T47D (cell line): ENCODE results near the gene MAML2.
"Not testable (repeated sequence)": the region's sequence is repeated elsewhere in the genome, so short reads cannot be mapped to it uniquely, and the experiment has no call there.

Source experiments
- DNase-seq, 2 experiments: peaks; one replicate each; pipeline versions ENCODE4 v3.0.0 to v3.0.0-alpha.2; 2011 to 2012; ENCODE audit warnings: low read depth in 1 of 2, low spot score in 1 of 2
- JUND ChIP-seq: IDR thresholded peaks from 2 replicates; pipeline ENCODE4 v1.6.1; 2012; ENCODE audit warnings: low read depth
- in situ Hi-C: cut with HindIII; loops from 2 replicates; pipeline ENCODE4 v1.10.0; 2016; ENCODE audit warnings: low sequenced_read_pairs, low pct_unique_long_range_greater_than_20kb

The MAML2 gene

DNA sequence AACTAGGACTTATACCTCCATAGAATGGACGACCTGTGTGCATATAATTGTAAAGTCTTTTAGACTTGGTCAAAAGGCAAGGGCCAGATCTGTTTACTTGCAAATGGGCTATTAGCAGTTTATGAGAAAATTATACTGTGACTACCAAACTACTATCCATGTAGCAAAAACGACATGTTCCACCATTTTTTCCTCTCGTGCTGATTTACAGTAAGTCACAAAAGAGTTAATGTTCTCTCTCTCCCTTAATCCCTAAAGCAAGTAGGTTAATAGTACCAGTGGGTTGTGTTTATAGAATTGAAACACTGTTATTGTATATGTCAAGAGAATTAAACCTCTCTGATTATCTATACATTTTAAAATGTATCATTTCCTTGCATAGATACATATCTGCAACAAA, 147.3 kb downstream of the MAML2 start:
- in situ Hi-C loops, result no loop called here
- no peak for DNase-seq

GRCh38 chr11:96194581-96195374, 148.2 kb downstream of the MAML2 start:
- in situ Hi-C loops, result no loop called here
- no peak for TF ChIP-seq JUND
- no peak for DNase-seq

More for the DNA sequence above, 147.3 kb downstream of the MAML2 start:
- TF ChIP-seq JUND, result no peak

GRCh38 chr11:96193745-96194443, 149.1 kb downstream of the MAML2 start:
- no peak for TF ChIP-seq JUND
- in situ Hi-C loops, result no loop called here
- DNase-seq, result no peak

GRCh38 chr11:96191752-96192151, 151.2 kb downstream of the MAML2 start:
- TF ChIP-seq JUND, result no peak
- no peak for DNase-seq
- in situ Hi-C loops, result no loop called here

DNA sequence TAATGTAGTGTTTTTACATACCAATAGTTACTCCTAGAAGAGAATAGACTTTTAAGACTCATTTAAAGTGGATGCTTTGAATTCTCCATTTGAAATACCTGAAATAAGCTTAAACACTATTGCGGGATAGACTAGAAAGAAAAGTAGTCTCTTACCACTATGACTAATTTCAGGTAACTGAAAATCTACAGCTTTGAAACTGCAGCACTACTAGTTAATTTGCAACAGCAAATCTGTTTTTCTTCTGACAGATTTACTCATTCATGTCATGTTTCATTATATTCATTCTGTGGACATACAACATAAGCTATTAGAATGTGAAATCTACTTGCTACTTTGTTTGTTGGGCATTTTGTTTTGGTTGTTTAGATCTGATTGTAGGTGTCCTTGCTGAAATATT, 153.6 kb downstream of the MAML2 start:
- in situ Hi-C loops, result no loop called here
- TF ChIP-seq JUND, result no peak
- no peak for DNase-seq

DNA sequence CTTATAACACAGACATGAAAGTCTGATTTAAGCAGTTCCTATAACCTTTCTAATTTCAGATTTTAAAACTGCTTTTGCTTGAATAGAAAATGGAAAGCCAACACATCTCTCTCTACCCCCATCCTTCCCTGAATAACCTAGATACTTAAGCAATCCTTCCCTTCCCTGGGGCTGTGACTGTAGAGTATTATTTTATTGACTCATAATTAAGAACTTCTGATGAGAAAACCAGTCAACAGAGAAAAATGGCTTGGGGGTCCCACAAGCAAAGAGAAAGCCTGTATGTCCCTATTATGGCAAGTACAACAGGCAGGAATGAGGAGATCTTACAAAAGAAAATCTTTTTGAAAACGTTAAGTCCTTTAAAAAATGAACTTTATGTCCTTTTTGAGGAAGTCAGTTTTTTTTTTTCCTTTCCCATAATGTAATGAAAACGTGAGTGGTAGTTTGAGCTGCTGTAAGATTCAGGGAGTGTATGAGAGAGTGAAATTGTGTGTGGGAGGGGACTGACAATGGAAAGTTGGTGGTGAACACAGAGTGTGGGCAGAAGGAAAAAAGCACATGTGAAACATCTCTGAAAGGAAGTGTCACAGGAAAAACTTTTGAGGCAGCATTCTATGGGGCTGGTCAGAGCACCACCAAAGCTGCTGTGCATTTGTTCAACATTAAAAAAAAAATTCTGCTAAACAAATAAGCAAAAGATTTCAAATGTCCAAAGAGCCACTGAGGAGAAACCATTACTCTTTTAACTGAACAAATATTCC, 154.6 kb downstream of the MAML2 start:
- in situ Hi-C loops, result no loop called here
- no peak for DNase-seq

DNA sequence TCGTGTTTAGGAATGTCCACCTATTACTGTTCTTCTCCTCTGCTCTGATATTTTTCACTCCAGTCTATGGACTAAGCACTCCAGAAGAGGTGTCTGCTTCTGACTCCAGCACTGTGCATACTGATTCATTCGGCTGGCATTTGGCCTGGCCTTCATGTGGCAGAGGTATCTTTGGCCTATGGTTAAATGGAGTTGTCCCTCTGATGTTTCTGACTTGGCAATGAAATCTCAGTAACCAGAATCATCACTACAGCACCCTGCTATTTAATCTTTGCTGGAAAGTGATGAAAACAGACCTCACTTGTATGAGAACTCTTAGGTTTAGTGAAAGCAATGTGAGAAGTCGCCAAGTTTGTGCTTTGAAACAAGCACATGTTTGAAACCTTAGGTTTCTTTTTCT, 155.2 kb downstream of the MAML2 start:
- no peak for TF ChIP-seq JUND
- in situ Hi-C loops, result no loop called here
- no peak for DNase-seq

More for the DNA sequence above, 154.6 kb downstream of the MAML2 start:
- TF ChIP-seq JUND, result no peak

- in situ Hi-C loops, result no loop called here
- DNase-seq, result no peak
These were observed 156.2 kb downstream of the MAML2 start for GRCh38 chr11:96186806-96187205.

GRCh38 chr11:96185220-96185768, 157.7 kb downstream of the MAML2 start:
- no peak for DNase-seq
- in situ Hi-C loops, result no loop called here
- TF ChIP-seq JUND, result no peak

More at GRCh38 chr11:96186806-96187205, 156.2 kb downstream of the MAML2 start:
- TF ChIP-seq JUND, result no peak

DNA sequence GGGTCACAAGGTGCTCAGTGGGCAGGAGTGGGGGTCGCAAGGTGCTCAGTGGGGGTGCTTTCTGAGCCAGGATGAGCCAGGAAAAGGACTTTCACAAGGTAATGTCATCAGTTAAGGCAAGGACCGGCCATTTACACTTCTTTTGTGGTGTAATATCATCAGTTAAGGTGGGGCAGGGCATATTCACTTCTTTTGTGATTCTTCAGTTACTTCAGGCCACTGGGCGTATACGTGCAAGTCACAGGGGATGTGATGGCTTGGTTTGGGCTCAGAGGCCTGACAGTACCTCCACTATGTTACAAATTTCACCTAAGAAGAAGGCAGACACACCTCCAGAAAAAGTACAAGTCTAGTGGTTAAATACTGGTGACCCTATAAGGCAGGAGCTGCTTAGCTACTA, 162.1 kb downstream of the MAML2 start:
- DNase-seq, in situ Hi-C loops: not testable (repeated sequence)

GRCh38 chr11:96180341-96180740, 162.7 kb downstream of the MAML2 start:
- in situ Hi-C loops, result no loop called here
- DNase-seq, result no peak
- no peak for TF ChIP-seq JUND

DNA sequence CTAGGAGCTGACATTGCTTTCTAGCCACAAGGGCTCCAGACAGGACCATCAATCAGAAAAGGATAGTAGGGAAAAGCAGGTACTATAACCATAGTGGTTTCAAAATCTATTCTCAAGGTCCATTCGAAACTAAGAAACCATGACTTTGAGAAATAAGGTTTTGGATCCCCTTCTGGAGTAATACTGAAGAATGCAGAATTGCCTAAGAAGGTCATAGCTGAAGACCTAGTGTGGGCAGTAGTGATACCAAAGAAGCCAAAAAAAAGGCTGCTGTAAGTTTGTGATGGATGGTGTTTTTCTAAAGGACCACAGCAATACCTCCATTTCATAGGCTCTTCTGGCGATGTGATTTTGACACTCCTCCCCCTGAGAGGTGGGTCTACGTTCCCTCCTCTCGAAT, 163.1 kb downstream of the MAML2 start:
- in situ Hi-C loops, result no loop called here
- no peak for TF ChIP-seq JUND
- DNase-seq, result no peak
